ENCODE measurements around the gene AACS.

GRCh38 chr12:125038976-125039625, 26.1 kb upstream of the AACS start:
- TF ChIP-seq CTCF (IDR thresholded peaks at IDR 0.05; ENCODE audit: low read depth, low read length, poor library complexity, severe bottlenecking) (no peak), EZH2phosphoT487 (IDR thresholded peaks at IDR 0.05; ENCODE audit: borderline replicate concordance, low read length) (no peak)

All from DOHH2 (cell line).